ENCODE data around the gene ULK4.
"Not testable (repeated sequence)": the region's sequence is repeated elsewhere in the genome, so short reads cannot be mapped to it uniquely, and the experiment has no call there.

ULK4 gene

GRCh38 chr3:41863024-41863423, 98.9 kb downstream of the ULK4 start:
- ATAC-seq = no peak

- not testable (repeated sequence) for ATAC-seq
Observed at GRCh38 chr3:41860489-41860888, 101.4 kb downstream of the ULK4 start.

GRCh38 chr3:41854956-41855355, 106.9 kb downstream of the ULK4 start:
- no peak for ATAC-seq

GRCh38 chr3:41853540-41854196, 108.2 kb downstream of the ULK4 start:
- no peak for ATAC-seq

- ATAC-seq = peak in 1 of 2 donors; percentile 32
Observed at GRCh38 chr3:41848753-41849574, 112.9 kb downstream of the ULK4 start.

GRCh38 chr3:41847679-41848078, 114.2 kb downstream of the ULK4 start:
- ATAC-seq = no peak

GRCh38 chr3:41846850-41847249, 115.1 kb downstream of the ULK4 start:
- ATAC-seq = peak; percentile 69 to 86

- ATAC-seq = no peak
Observed at GRCh38 chr3:41845826-41846225, 116.1 kb downstream of the ULK4 start.

- not testable (repeated sequence) for ATAC-seq
Observed at GRCh38 chr3:41844256-41844655, 117.6 kb downstream of the ULK4 start.

- ATAC-seq = not testable (repeated sequence)
Observed at GRCh38 chr3:41840936-41841668, 120.8 kb downstream of the ULK4 start.

- ATAC-seq = peak; percentile 89 to 93
Observed at GRCh38 chr3:41836360-41837134, 125.4 kb downstream of the ULK4 start.

GRCh38 chr3:41833628-41834027, 128.3 kb downstream of the ULK4 start:
- no peak for ATAC-seq

- ATAC-seq = no peak
Observed at GRCh38 chr3:41819236-41819635, 142.7 kb downstream of the ULK4 start.

GRCh38 chr3:41808618-41809017, 153.3 kb downstream of the ULK4 start:
- no peak for ATAC-seq

GRCh38 chr3:41808152-41808551, 153.8 kb downstream of the ULK4 start:
- no peak for ATAC-seq

- no peak for ATAC-seq
Observed at GRCh38 chr3:41794748-41795589, 166.9 kb downstream of the ULK4 start.

- no peak for ATAC-seq
Observed at GRCh38 chr3:41792806-41793205, 169.1 kb downstream of the ULK4 start.

GRCh38 chr3:41769106-41769505, 192.8 kb downstream of the ULK4 start:
- no peak for ATAC-seq

GRCh38 chr3:41768363-41768762, 193.5 kb downstream of the ULK4 start:
- no peak for ATAC-seq

GRCh38 chr3:41762867-41763266, 199.0 kb downstream of the ULK4 start:
- not testable (repeated sequence) for ATAC-seq

GRCh38 chr3:41753651-41754050, 208.3 kb downstream of the ULK4 start:
- no peak for ATAC-seq

GRCh38 chr3:41751597-41751996, 210.3 kb downstream of the ULK4 start:
- ATAC-seq = no peak

Measured in activated CD4-positive, CD25-positive, alpha-beta regulatory T cell treated with anti-CD3 and anti-CD28 coated beads, Interleukin-2, amount 50 U/mL, for 24 hours (primary cell).